ENCODE measurements around the gene RSPO4. TPM values are rescaled to one million over a fixed set of nuclear protein-coding genes. Genes with fewer than 3 reads are reported as not detected.

RSPO4 gene
- polyA plus RNA-seq, 1 donor, result 0.28 TPM

GRCh38 chr20:940926-941325 lies 61.2 kb downstream of the RSPO4 start:
- no peak for DNase-seq

DNA sequence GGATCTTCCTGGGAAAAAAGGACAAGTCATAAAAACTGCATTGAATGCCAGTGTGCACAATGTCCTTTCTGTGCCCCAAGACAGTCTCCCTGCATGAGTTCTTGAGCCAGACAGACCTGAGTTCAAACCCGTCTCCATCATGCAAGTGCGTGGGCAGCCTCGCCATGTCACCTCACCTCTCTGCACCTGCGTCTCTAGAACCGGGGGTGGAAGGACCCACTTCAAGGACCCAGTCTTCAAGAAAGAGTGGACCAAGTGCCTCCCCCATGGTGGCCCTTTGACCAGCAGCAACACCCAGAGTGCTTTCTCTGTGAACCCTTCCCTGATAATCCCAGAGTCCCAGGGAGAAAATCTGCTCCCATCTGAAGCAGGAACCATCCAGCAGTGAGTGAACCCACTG lies 62.5 kb downstream of the RSPO4 start:
- DNase-seq, result no peak

GRCh38 chr20:934186-934840 lies 67.8 kb downstream of the RSPO4 start:
- DNase-seq, result no peak

GRCh38 chr20:933029-933428 lies 69.1 kb downstream of the RSPO4 start:
- DNase-seq, result no peak

- no peak for DNase-seq
These were observed 70.7 kb downstream of the RSPO4 start for GRCh38 chr20:931401-931800.

DNA sequence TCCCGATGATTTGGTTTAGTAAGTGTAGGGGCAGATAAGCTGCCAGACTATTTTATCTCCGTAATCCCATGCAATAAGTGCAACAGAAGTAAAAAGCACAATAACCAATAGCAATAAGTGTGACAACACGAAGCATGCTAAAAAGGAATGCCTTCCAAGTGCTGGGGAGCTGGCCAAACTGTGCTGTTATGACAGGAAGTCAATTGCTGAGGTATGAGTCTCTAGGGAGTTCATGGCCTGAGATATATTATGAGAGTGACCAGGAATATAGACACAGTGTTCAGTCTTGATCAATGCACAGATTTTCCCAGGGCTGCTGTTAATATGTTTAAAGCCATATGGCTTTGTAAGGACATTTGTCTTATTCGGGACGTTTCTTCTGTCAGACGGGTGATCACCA lies 75.4 kb downstream of the RSPO4 start:
- no peak for DNase-seq

- no peak for DNase-seq
These were observed 76.6 kb downstream of the RSPO4 start for GRCh38 chr20:925516-925915.

GRCh38 chr20:924639-925038 lies 77.5 kb downstream of the RSPO4 start:
- DNase-seq, result no peak

DNA sequence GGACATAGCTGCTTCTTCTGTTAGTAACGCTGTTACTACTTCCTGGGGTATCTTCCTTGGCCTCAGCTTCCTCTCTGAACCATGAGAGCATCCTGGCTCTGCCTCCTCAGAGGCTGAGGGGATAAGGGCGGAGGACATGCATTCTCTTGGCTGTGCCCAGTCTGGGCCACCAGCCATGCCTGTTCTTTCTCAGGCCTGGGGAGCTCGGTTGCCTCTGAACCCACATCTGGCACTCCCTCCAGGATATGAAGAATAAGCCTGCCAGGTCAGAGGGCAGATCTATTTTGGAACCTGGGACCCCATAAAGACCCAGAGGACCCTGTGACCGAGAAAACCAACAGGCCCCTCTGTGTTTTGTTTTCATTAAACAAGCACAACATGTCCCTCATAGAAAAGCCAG lies 79.3 kb downstream of the RSPO4 start:
- DNase-seq, result no peak

DNA sequence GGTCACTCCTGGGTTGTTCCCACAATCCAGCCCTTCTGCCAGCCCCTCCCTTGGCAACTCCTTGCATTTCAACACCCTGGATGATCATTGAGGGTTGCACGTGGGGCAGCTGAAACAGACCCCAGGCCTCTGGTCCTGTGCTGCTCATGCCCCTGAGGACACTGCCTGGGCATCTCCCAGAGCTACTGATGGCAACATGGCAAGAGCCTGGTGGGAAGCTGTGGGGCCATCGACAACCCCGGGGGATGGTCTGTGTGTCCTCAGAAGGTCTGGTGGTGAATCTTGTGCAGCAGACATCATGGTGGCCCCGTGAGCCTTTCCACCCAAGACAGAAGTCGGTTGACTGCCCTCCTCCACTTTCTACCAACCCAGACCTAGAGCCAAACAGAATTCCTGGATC lies 81.0 kb downstream of the RSPO4 start:
- DNase-seq, result no peak

- no peak for DNase-seq
These were observed 81.8 kb downstream of the RSPO4 start for GRCh38 chr20:920311-920710.

DNA sequence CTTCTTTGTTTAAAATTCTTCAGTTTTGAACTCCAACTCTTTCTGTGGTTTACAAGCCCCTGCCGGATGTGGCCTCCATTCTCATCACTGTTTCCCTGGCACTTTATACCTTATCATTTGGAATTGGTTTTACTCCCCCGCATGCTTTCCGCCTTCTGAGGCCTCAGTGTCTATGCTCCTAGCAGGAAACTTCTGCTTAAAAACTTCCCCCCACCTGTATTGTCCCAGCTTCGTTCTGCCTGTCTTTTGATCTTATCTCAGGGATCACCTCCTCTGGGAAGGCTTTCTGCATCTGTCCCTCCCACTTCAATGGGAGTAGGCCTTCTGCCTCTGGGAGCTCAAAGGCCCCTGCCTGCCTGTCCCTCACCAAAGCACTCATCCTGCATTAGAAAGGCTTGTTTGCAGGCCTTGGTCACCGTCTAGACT lies 82.6 kb downstream of the RSPO4 start:
- no peak for DNase-seq

DNA sequence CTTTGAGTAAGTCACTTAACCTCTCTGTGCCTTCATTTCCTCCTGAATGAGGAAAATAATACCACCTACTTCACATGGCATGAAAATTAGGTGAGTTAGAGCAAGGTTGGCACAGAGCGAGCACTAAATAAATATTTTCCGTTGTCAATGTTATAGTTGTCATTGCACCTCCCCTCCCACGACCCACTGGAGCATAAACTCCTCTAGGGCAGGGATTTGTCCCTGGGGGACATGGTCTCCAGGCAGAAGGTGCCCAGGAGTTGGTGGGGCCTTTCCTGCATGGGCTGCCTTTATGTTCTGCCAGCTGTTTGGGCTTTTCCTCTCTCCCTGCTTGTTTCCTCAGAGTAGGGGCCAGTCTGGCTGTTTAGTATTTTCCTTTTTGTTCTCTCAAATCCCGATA lies 84.7 kb downstream of the RSPO4 start:
- DNase-seq, result no peak

DNA sequence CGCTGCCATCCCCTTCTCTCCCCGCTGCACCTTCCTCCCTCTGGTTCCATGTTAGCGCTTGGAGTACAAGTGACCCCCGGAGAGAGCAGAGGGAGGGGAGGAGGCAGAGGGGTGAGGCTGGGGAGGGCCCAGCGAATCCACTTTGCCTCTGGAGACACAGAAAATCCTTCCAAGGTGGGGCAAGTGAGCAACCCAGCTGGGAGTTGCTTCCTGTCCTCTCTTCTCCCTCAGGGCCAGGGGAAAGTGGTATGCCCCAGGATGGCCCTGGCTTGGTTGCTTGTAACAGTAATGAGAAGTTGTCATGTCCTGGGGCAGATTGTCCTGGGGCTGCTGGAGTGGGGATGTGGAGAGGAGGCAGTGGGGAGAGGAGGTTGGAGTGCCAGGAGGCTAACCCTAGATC lies 85.3 kb downstream of the RSPO4 start:
- no peak for DNase-seq

DNA sequence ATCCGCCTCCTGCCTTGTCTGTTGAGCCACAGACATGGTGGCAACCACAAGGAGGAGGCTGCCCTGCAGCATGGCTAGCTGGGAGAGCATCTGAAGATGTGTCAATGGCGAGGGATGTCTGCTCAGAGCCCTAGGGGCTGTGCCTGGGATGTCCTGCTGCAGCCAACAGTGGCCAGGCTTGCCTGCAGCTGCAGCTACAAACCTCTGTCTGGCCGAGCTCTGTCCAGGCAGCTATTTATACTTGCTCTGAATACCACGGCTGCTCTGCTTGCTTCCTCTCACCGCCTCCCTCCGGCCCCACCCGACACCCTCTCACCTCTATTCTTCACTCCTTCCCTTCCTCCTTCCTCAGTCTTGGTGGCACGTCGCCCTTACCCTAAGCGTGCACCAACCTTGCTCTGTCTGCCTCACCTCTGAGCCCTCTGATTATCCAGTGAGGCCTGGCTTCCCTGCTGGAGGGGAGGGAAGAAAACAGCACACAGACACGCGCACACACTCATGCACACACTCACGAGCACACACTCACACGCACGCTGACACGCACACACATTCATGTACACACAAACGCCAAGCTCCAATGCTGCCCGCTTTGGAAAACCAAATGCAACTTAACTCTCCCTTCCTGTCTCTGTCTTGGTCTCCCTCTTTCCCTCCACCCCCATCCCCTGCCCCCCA lies 85.8 kb downstream of the RSPO4 start, which contains the start of gene ANGPT4:
Gene ANGPT4, minus strand, starts transcription at position 210 of the 675 bp plus-strand sequence. Its CDS starts 120 bp downstream, at position 90.
- DNase-seq, result peak; percentile 15

GRCh38 chr20:914727-915498 lies 87.2 kb downstream of the RSPO4 start:
- DNase-seq, result no peak

DNA sequence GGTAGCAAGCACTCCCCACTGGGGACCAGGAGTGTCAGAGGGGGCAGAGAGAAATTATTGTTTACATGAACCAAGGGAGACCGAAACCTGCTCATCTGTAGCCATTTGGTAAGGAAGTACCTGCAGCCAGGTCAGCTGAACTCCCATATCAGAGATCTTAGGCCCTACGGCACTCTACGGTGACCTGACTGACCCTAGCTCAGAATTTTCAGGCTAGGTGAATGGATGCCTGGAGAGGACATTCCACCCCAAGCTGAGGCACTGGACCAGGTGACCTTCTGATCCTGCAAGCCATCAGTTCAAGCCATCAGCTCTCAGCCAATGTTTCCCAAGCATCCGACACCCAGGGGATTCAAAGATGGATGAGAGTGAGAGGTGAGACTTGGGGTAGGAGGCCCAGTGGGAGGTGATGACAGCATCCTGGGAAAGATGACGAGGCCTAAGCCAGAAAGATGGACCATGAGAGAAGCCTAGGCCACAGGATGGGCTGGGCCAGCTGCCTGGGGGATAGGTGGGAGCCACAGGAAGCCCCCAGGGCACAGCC lies 88.7 kb downstream of the RSPO4 start:
- no peak for DNase-seq

- no peak for DNase-seq
These were observed 90.1 kb downstream of the RSPO4 start for GRCh38 chr20:911882-912600.

DNA sequence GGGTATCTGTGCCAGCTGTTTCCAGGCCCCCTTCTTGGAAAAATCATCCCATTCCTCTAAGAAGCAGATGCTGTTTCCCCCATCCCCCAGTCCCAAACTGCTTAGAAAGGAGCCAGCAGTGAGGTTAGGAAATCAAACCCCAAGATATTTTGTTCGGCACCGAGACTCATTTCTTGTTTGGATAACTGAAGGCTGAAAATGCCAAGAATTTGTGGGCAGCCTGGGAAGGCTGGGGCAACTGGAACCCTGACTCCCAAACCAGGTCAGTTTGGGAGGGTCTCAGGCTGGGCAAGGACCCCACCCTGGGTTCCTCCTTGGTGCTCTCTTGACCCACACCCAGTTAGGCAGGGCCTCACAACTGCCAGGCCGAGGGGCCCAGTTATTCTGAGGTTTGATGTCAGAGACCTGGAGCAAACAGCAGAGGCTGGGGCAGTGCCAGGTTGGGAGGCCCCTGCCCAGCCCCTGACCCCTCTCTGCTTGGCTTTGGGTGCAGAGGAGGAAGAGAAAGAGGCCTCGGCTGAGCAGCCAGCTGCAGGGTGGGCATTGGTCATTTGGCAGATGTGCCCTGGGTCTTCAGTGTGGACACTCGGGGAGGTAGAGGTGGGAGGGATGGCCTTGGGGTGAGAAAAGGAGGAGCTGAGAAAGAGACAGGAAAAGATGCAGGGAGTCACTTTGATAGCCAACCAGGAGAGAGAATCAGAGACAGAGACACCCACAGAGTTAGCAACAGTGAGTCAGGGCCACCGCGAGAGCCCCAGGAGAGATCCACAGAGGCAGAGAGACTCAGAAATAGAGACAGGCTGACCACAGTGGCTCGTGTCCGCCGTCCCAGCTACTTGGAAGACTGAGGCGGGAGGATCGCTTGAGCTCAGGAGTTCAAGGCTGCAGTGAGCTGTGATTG lies 91.0 kb downstream of the RSPO4 start:
- no peak for DNase-seq

GRCh38 chr20:910132-910869 lies 91.8 kb downstream of the RSPO4 start:
- DNase-seq, result no peak

DNA sequence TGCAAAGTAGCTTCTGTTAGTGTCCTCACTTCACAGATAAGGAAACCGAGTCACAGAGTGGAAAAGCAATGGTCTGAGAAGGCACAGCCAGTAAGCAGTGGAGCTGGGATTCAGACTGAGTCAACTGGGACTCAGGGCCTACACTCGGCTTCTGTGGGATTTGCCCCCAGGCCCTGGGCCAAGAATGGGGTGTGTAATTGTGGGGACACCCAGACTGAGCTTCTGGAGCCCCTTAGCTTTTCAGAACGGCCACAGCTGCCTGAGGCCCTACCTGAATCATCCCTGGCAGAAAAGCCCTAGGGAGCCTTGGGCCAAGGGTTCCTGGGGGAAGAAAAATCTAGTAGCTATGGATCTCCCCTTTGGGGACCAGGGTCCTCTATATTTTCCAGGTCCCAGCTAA lies 92.5 kb downstream of the RSPO4 start:
- DNase-seq, result no peak

All from hindlimb muscle (tissue), 1 donor.